HepG2 (cell line): Measurements from ENCODE around the gene ZNF132. TPM values are rescaled to one million over a fixed set of nuclear protein-coding genes. Genes with fewer than 3 reads are reported as not detected.
A peak's percentile ranks its signal among the peaks of the same experiment; 100 is the strongest.

Experiments used
- CC2D1A ChIP-seq: sonication (generic); formaldehyde crosslinking; IDR thresholded peaks from 2 replicates; pipeline ENCODE4 v1.8.1; 2023; ENCODE audit warnings: mild to moderate bottlenecking, missing genetic modification reagents
- ETV5 ChIP-seq: IDR thresholded peaks from 2 replicates; pipeline ENCODE4 v1.6.1; 2018; ENCODE audit warnings: missing biosample characterization, missing genetic modification reagents, inconsistent platforms, borderline replicate concordance
- FIP1L1 ChIP-seq: fragments of 200-400 bp; formaldehyde crosslinking; IDR thresholded peaks from 2 replicates; pipeline ENCODE4 v1.6.1; 2018; ENCODE audit warnings: low read depth, mild to moderate bottlenecking, low read length, moderate library complexity, borderline replicate concordance; ENCODE audit not compliant: insufficient read depth
- FOXJ3 ChIP-seq: sonication (generic); formaldehyde crosslinking; IDR thresholded peaks from 2 replicates; pipeline ENCODE4 v1.4.0; 2020; ENCODE audit warnings: missing genetic modification reagents, mild to moderate bottlenecking, borderline replicate concordance
- GABPB1 ChIP-seq: IDR thresholded peaks from 2 replicates; pipeline ENCODE4 v1.6.1; 2016; ENCODE audit warnings: mild to moderate bottlenecking, missing genetic modification reagents, moderate library complexity, missing compliant biosample characterization
- GATA4 ChIP-seq: sonication (generic); IDR thresholded peaks from 2 replicates; pipeline ENCODE4 v1.6.1; 2016; ENCODE audit warnings: antibody characterized with exemption, low read depth, borderline replicate concordance
- HMG20B ChIP-seq: conservative IDR thresholded peaks from 2 replicates; pipeline ENCODE4 v1.6.1; 2016; ENCODE audit warnings: missing genetic modification reagents, missing compliant biosample characterization
- KAT7 ChIP-seq: IDR thresholded peaks from 2 replicates; pipeline ENCODE4 v1.6.1; 2018; ENCODE audit warnings: borderline replicate concordance, missing compliant biosample characterization
- KDM5A ChIP-seq: fragments of 200-600 bp; sonication (generic); IDR thresholded peaks from 2 replicates; pipeline ENCODE4 v1.7.0; 2018; ENCODE audit warnings: antibody characterized with exemption, mild to moderate bottlenecking, low read length, borderline replicate concordance
- MED13 ChIP-seq: sonication (generic); formaldehyde crosslinking; IDR thresholded peaks from 2 replicates; pipeline ENCODE4 v1.5.0; 2020; ENCODE audit warnings: missing genetic modification reagents
- MTF1 ChIP-seq: sonication (generic); formaldehyde crosslinking; IDR thresholded peaks from 2 replicates; pipeline ENCODE4 v1.5.0; 2020; ENCODE audit warnings: missing genetic modification reagents
- MYC ChIP-seq: sonication (generic); formaldehyde crosslinking; IDR thresholded peaks from 2 replicates; pipeline ENCODE4 v1.9.0; 2021; ENCODE audit warnings: missing genetic modification reagents, borderline replicate concordance
- NR2C2 ChIP-seq: sonication (generic); formaldehyde crosslinking; IDR thresholded peaks from 2 replicates; pipeline ENCODE4 v1.4.0; 2020; ENCODE audit warnings: missing genetic modification reagents, mild to moderate bottlenecking, moderate library complexity, borderline replicate concordance
- NR2F1 ChIP-seq, 2 experiments: fragments of 450-650 bp in 1 of 2; formaldehyde crosslinking in 1 of 2; IDR thresholded peaks; 2 replicates each; pipeline versions ENCODE4 v1.5.0 to v1.6.1; 2016 to 2020; ENCODE audit warnings: mild to moderate bottlenecking in 1 of 2, missing compliant biosample characterization in 1 of 2, missing genetic modification reagents in 1 of 2, moderate library complexity in 1 of 2
- PAWR ChIP-seq: sonication (generic); formaldehyde crosslinking; IDR thresholded peaks from 2 replicates; pipeline ENCODE4 v1.4.0; 2020; ENCODE audit warnings: missing genetic modification reagents, mild to moderate bottlenecking, borderline replicate concordance
- PITX1 ChIP-seq: sonication (generic); formaldehyde crosslinking; IDR thresholded peaks from 2 replicates; pipeline ENCODE4 v1.5.1; 2020; ENCODE audit warnings: mild to moderate bottlenecking, missing genetic modification reagents
- THRA ChIP-seq: sonication (generic); formaldehyde crosslinking; IDR thresholded peaks from 2 replicates; pipeline ENCODE4 v1.4.0; 2020; ENCODE audit warnings: missing genetic modification reagents, borderline replicate concordance
- ZBTB34 ChIP-seq: sonication (generic); formaldehyde crosslinking; IDR thresholded peaks from 2 replicates; pipeline ENCODE4 v1.8.0; 2022; ENCODE audit warnings: mild to moderate bottlenecking, missing genetic modification reagents
- ZBTB7B ChIP-seq: sonication (generic); formaldehyde crosslinking; IDR thresholded peaks from 2 replicates; pipeline ENCODE4 v1.4.0; 2020; ENCODE audit warnings: missing genetic modification reagents
- ZNF256 ChIP-seq: sonication (generic); formaldehyde crosslinking; conservative IDR thresholded peaks from 2 replicates; pipeline ENCODE4 v1.4.0; 2020; ENCODE audit warnings: missing genetic modification reagents
- ZNF510 ChIP-seq: sonication (generic); formaldehyde crosslinking; IDR thresholded peaks from 2 replicates; pipeline ENCODE4 v1.4.0; 2020; ENCODE audit warnings: low read depth, mild to moderate bottlenecking, missing genetic modification reagents
- polyA plus RNA-seq, 8 experiments: library from polyadenylated mRNA; depleted of rRNA in 3 of 8; stranded (reverse) in 7 of 8; unstranded in 1 of 8; fragments of >200 nt; fragmentation: Illumina TruSeq in 4 of 8; extraction: Trizol in 4 of 8; gene quantifications; 2 replicates each; pipeline versions ENCODE4 v1.2.1 to v1.2.3, GENCODE V29; 2011 to 2016; ENCODE audit warnings: low read depth in 4 of 8, missing spikeins in 1 of 8, mixed read lengths in 1 of 8; ENCODE audit not compliant: insufficient read depth in 1 of 8
- total RNA-seq, 5 experiments: library from RNA; depleted of rRNA; stranded (reverse); fragments of >200 nt; fragmentation: Illumina TruSeq; extraction: Trizol; gene quantifications; 2 replicates each; pipeline ENCODE4 v1.2.3, GENCODE V29; 2016; ENCODE audit warnings: low read depth in 1 of 5
- TF ChIP-seq, protein P1 (sequence below), 2 experiments: fragments of 450-650 bp in 1 of 2; sonication (generic) in 1 of 2; formaldehyde crosslinking; IDR thresholded peaks; 2 replicates each; pipeline versions ENCODE4 v1.5.0 to v1.8.0; 2020 to 2022; ENCODE audit warnings: mild to moderate bottlenecking in 1 of 2, missing genetic modification reagents in 1 of 2
- TF ChIP-seq, protein P2 (sequence below): sonication (generic); formaldehyde crosslinking; IDR thresholded peaks from 2 replicates; pipeline ENCODE4 v1.5.0; 2020; ENCODE audit warnings: missing genetic modification reagents

The ZNF132 gene
- total and polyA plus RNA-seq, 2 of the 13 experiments (the other 11 are each of a cell fraction or from before 2014, with no cell fraction given), result not detected

- TF ChIP-seq, protein P1, sequence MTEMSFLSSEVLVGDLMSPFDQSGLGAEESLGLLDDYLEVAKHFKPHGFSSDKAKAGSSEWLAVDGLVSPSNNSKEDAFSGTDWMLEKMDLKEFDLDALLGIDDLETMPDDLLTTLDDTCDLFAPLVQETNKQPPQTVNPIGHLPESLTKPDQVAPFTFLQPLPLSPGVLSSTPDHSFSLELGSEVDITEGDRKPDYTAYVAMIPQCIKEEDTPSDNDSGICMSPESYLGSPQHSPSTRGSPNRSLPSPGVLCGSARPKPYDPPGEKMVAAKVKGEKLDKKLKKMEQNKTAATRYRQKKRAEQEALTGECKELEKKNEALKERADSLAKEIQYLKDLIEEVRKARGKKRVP (CRISPR knock-in tag; IDR thresholded peaks at IDR 0.05), result no peak
- TF ChIP-seq ZNF510, result peak; percentile 96
- TF ChIP-seq ZNF256, result no peak
- TF ChIP-seq CC2D1A (CRISPR knock-in tag), result no peak
- peak; percentile 7; the same call in 1 of the 2 replicates for TF ChIP-seq MYC (CRISPR knock-in tag)
- TF ChIP-seq MED13 (CRISPR knock-in tag), result no peak; the same call in 1 of the 2 replicates
- TF ChIP-seq NR2C2 (CRISPR knock-in tag), result peak; percentile 92
- TF ChIP-seq KDM5A, result peak; percentile 77; the same call in 1 of the 2 replicates
- TF ChIP-seq THRA, result no peak
- TF ChIP-seq, protein P2, sequence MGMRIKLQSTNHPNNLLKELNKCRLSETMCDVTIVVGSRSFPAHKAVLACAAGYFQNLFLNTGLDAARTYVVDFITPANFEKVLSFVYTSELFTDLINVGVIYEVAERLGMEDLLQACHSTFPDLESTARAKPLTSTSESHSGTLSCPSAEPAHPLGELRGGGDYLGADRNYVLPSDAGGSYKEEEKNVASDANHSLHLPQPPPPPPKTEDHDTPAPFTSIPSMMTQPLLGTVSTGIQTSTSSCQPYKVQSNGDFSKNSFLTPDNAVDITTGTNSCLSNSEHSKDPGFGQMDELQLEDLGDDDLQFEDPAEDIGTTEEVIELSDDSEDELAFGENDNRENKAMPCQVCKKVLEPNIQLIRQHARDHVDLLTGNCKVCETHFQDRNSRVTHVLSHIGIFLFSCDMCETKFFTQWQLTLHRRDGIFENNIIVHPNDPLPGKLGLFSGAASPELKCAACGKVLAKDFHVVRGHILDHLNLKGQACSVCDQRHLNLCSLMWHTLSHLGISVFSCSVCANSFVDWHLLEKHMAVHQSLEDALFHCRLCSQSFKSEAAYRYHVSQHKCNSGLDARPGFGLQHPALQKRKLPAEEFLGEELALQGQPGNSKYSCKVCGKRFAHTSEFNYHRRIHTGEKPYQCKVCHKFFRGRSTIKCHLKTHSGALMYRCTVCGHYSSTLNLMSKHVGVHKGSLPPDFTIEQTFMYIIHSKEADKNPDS (CRISPR knock-in tag), result no peak
- TF ChIP-seq GATA4, result peak; percentile 69; the same call in 1 of the 2 replicates
- 0 out of 2 replicates have a peak, but pooled peaks have one; percentile 61 for TF ChIP-seq PAWR (CRISPR knock-in tag)
- peak; percentile 77; the same call in 1 of the 2 replicates for TF ChIP-seq ZBTB34
- TF ChIP-seq GABPB1 (CRISPR knock-in tag), result peak; percentile 97
- TF ChIP-seq ZBTB7B, result no peak; the same call in 1 of the 2 replicates
- TF ChIP-seq MTF1 (CRISPR knock-in tag), result no peak
- TF ChIP-seq NR2F1 (CRISPR knock-in tag; IDR thresholded peaks at IDR 0.05), result no peak
- peak; percentile 49; the same call in 1 of the 2 replicates for TF ChIP-seq KAT7 (CRISPR knock-in tag)
- TF ChIP-seq ETV5, result no peak
- peak; percentile 35; the same call in 1 of the 2 replicates for TF ChIP-seq FOXJ3 (CRISPR knock-in tag)
- TF ChIP-seq HMG20B (CRISPR knock-in tag), result no peak
- TF ChIP-seq PITX1 (CRISPR knock-in tag), result no peak; the same call in none of the 2 replicates
- no peak for TF ChIP-seq FIP1L1
Measured at GRCh38 chr19:58408152-58409009, 31.6 kb downstream of the ZNF132 start, which contains the start of gene ZNF584 (continued).
